ENCODE results near the gene PACSIN1. TPM values are rescaled to one million over a fixed set of nuclear protein-coding genes. Genes with fewer than 3 reads are reported as not detected.

The PACSIN1 gene
- total RNA-seq, 2 donors from 2014 or later = 0.52 TPM; not detected in 1

DNA sequence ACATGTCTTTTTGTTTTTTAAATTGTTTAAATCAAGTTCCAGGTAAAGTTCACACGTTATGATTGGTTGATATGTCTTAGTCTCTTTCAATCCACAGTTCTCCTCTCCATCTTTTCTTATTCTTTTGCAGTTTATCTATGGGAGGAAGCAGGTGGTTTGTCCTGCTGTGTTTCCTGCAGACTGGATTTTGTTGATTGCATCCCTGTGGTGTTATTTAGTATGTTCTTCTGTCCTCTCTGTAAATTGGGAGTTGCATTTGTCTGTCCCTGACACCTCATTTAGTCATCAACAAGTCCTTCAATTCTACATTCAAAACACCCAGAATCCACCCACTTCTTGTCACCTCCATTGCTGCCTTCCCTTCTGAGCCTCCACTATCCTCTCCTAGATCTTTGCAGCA, 8.1 kb downstream of the PACSIN1 start:
- no peaks in the 10 kb centered on the region for H3K27me3 ChIP-seq
- H3K36me3 ChIP-seq (replicated peaks in 1 of 2; ENCODE audit: insufficient read depth in 1 of 2, low read depth in 2 of 2) = no peaks in the 10 kb centered on the region
- H3K9me3 ChIP-seq = no peaks in the 10 kb centered on the region
- no peak overlapping the region for H3K27ac ChIP-seq
- intact Hi-C loops (cut with DNase I) = no loop called here
- no peak for ATAC-seq
- no peak overlapping the region for H3K4me3 ChIP-seq
- DNase-seq = no peak
- H3K4me1 ChIP-seq = peaks cover 13% of the 10 kb centered on the region
- WGBS, 2 donors = 87 to 90% methylated on average over 1 of the region's 1 CpG
- TF ChIP-seq, protein P1, sequence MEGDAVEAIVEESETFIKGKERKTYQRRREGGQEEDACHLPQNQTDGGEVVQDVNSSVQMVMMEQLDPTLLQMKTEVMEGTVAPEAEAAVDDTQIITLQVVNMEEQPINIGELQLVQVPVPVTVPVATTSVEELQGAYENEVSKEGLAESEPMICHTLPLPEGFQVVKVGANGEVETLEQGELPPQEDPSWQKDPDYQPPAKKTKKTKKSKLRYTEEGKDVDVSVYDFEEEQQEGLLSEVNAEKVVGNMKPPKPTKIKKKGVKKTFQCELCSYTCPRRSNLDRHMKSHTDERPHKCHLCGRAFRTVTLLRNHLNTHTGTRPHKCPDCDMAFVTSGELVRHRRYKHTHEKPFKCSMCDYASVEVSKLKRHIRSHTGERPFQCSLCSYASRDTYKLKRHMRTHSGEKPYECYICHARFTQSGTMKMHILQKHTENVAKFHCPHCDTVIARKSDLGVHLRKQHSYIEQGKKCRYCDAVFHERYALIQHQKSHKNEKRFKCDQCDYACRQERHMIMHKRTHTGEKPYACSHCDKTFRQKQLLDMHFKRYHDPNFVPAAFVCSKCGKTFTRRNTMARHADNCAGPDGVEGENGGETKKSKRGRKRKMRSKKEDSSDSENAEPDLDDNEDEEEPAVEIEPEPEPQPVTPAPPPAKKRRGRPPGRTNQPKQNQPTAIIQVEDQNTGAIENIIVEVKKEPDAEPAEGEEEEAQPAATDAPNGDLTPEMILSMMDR (IDR thresholded peaks at IDR 0.05) = no peak
- TF ChIP-seq POLR2A (IDR thresholded peaks at IDR 0.05) = no peak

DNA sequence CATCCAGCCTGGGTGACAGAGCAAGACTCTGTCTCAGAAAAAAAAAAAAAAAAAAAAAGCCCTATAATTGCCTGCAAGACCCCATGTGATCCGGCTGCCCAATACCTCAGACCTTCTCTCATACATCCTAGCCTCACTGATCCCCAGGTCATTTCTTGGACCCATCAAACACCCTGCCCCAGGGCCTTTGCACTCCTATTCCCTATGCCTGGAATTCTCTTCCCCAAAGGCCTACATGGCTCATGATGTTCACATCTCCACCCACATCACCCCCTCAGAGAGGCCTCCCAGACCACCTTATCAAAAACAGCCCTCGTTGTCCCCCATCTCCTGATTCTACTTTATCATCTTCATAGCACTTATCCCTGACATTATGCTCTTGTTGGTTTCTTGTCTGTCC, 8.9 kb downstream of the PACSIN1 start:
- H3K9me3 ChIP-seq = no peaks in the 10 kb centered on the region
- TF ChIP-seq POLR2A (IDR thresholded peaks at IDR 0.05) = no peak
- TF ChIP-seq, protein P1 (IDR thresholded peaks at IDR 0.05) = no peak
- no peak for ATAC-seq
- intact Hi-C loops (cut with DNase I) = no loop called here
- DNase-seq = no peak
- no peaks in the 10 kb centered on the region for H3K27me3 ChIP-seq
- H3K36me3 ChIP-seq (replicated peaks in 1 of 2; ENCODE audit: insufficient read depth in 1 of 2, low read depth in 2 of 2) = no peaks in the 10 kb centered on the region
- no peak overlapping the region for H3K4me3 ChIP-seq
- 84 to 94% methylated on average over 2 of the region's 2 CpGs for WGBS, 2 donors
- no peak overlapping the region for H3K27ac ChIP-seq
- H3K4me1 ChIP-seq = peaks cover 13% of the 10 kb centered on the region

DNA sequence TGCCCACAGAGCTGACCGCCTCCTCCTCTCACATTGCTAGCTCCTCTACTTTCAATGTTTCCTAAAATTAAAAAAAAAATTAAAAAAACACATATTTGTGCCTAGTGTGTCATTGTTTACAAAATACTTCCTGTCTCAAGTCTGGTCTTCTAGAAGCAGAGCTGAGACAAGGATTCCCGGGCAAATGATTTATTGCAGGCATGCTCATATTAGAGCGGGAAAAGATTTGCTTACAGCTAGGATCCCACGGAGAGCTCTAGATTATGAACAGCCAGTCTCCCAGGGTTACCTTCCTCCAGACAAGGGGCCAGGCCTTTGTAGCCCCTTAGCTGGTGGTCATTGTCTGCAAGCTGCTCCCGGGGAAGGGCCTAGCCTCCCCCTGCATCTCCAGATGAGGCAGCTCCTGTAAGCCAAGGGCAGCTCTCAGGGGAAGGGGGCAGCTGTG, 9.4 kb downstream of the PACSIN1 start:
- 73 to 85% methylated on average over 5 of the region's 5 CpGs for WGBS, 2 donors
- Histone ChIP-seq H3K36me3 (replicated peaks in 1 of 2; ENCODE audit: insufficient read depth in 1 of 2, low read depth in 2 of 2) (no peaks in the 10 kb centered on the region), H3K4me3 (no peak overlapping the region), H3K9me3 (no peaks in the 10 kb centered on the region), H3K4me1 (peaks cover 13% of the 10 kb centered on the region), H3K27ac (no peak overlapping the region), H3K27me3 (no peaks in the 10 kb centered on the region)
- TF ChIP-seq, protein P1 (IDR thresholded peaks at IDR 0.05) = no peak
- no peak for TF ChIP-seq POLR2A (IDR thresholded peaks at IDR 0.05)
- ATAC-seq = no peak
- DNase-seq = no peak
- intact Hi-C loops (cut with DNase I) = no loop called here

DNA sequence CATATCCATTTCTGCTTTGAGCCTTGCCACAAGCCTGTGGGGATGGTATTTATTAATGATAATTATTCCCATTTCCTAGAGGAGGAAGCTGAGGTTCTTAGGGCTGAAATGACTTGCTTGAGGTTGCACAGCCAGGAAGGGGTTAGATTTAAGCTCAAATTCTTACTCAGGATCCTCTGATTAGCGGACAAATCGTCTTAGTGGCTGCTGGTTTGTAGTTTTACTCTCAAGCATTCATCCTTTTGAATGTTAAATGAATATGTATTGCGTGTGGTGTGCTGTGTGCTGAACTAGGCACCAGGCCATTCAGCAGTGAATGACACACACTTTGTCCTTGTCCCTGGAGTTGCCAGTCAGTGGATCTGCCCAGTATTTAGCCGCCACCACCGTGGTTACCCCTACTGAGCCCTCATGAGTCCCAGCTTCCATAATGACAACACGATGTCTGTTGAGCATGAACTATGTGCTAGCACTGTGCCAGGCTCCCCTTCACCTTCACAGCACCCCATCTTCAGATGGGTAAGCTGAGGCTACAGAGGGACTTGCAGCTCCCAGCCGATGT, 10.0 kb downstream of the PACSIN1 start:
- intact Hi-C loops (cut with DNase I) = no loop called here
- H3K4me3 ChIP-seq = no peak overlapping the region
- peaks cover 12% of the 10 kb centered on the region for H3K4me1 ChIP-seq
- 70% methylated on average over 7 of the region's 7 CpGs for WGBS, 2 donors
- no peaks in the 10 kb centered on the region for H3K36me3 ChIP-seq (replicated peaks in 1 of 2; ENCODE audit: insufficient read depth in 1 of 2, low read depth in 2 of 2)
- H3K27ac ChIP-seq = no peak overlapping the region
- TF ChIP-seq POLR2A (IDR thresholded peaks at IDR 0.05) = no peak
- TF ChIP-seq, protein P1 (IDR thresholded peaks at IDR 0.05) = no peak
- H3K9me3 ChIP-seq = no peaks in the 10 kb centered on the region
- ATAC-seq (no peak), DNase-seq (no peak)
- H3K27me3 ChIP-seq = no peaks in the 10 kb centered on the region

DNA sequence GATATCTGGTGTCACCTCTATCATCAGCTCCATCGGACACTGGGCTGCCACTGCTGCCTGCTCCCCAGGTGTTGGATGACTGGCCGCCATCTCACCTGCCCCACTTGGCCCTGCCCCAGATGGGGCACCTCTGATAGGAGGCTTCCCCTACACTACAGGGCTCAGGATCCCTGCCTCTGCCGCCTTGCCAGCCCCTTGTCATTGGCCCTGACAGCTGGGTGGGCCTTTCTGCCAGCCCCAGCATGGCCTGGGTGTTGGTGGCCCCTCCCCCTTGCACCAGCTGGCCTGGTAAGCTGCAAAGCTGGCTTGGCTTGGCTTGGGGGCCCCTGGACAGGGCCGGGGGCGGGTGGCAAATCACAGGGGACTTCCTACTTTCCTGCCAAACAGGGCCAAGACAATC, 10.6 kb downstream of the PACSIN1 start:
- WGBS, 2 donors = 63 to 83% methylated on average over 2 to 5 of the region's 5 CpGs
- Histone ChIP-seq H3K27ac (no peak overlapping the region), H3K9me3 (no peaks in the 10 kb centered on the region), H3K36me3 (replicated peaks in 1 of 2; ENCODE audit: insufficient read depth in 1 of 2, low read depth in 2 of 2) (no peaks in the 10 kb centered on the region), H3K4me3 (no peak overlapping the region), H3K4me1 (peaks cover 6% of the 10 kb centered on the region), H3K27me3 (no peaks in the 10 kb centered on the region)
- no peak for TF ChIP-seq POLR2A (IDR thresholded peaks at IDR 0.05)
- TF ChIP-seq, protein P1 (IDR thresholded peaks at IDR 0.05) = no peak
- intact Hi-C loops (cut with DNase I) = no loop called here
- ATAC-seq (no peak), DNase-seq (no peak)
